SK-N-SH treated with all-trans-retinoic acid at 6 μM for 48 hours (cell line): ENCODE data around the gene TTC33.

Source experiments
- ATAC-seq: fragments of 200-7000 bp; cut with Tn5 transposase; 3 replicates; pipeline ENCODE4 v1.9.1; 2020; ENCODE audit warnings: mild to moderate bottlenecking, moderate library complexity
- ARNTL ChIP-seq: fragments of 450-650 bp; formaldehyde crosslinking; IDR thresholded peaks from 2 replicates; pipeline ENCODE4 v1.5.0; 2020; ENCODE audit warnings: low read depth, mild to moderate bottlenecking, moderate library complexity, borderline replicate concordance
- BACH2 ChIP-seq: fragments of 250-450 bp; sonication (Bioruptor Pico); IDR thresholded peaks from 2 replicates; pipeline ENCODE4 v1.9.0; 2021; ENCODE audit warnings: mild to moderate bottlenecking, borderline replicate concordance
- CSDC2 ChIP-seq: fragments of 250-450 bp; sonication (Bioruptor Pico); IDR thresholded peaks from 2 replicates; pipeline ENCODE4 v1.5.0; 2020; ENCODE audit warnings: mild to moderate bottlenecking, moderate library complexity
- CSRNP3 ChIP-seq: fragments of 250-450 bp; sonication (Bioruptor Pico); IDR thresholded peaks from 2 replicates; pipeline ENCODE4 v1.5.1; 2021; ENCODE audit warnings: mild to moderate bottlenecking, moderate library complexity
- ESRRG ChIP-seq: fragments of 250-450 bp; sonication (Bioruptor Pico); IDR thresholded peaks from 2 replicates; pipeline ENCODE4 v1.6.1; 2021; ENCODE audit warnings: mild to moderate bottlenecking
- GLIS3 ChIP-seq: fragments of 250-450 bp; sonication (Bioruptor Pico); IDR thresholded peaks from 2 replicates; pipeline ENCODE4 v1.5.0; 2020; ENCODE audit warnings: mild to moderate bottlenecking, moderate library complexity
- ISL1 ChIP-seq: fragments of 250-450 bp; sonication (Bioruptor Pico); IDR thresholded peaks from 2 replicates; pipeline ENCODE4 v2.1.2; 2022; ENCODE audit warnings: mild to moderate bottlenecking, moderate library complexity
- OSR1 ChIP-seq: fragments of 250-450 bp; sonication (Bioruptor Pico); IDR thresholded peaks from 2 replicates; pipeline ENCODE4 v1.8.0; 2022; ENCODE audit warnings: moderate library complexity, mild to moderate bottlenecking, inconsistent platforms
- PATZ1 ChIP-seq: fragments of 250-450 bp; sonication (Bioruptor Pico); IDR thresholded peaks from 2 replicates; pipeline ENCODE4 v1.8.0; 2020; ENCODE audit warnings: mild to moderate bottlenecking, moderate library complexity, borderline replicate concordance
- POU6F1 ChIP-seq: fragments of 250-450 bp; sonication (Bioruptor Pico); IDR thresholded peaks from 2 replicates; pipeline ENCODE4 v1.8.0; 2021; ENCODE audit warnings: low read depth, mild to moderate bottlenecking, moderate library complexity, borderline replicate concordance
- PPARA ChIP-seq: fragments of 250-450 bp; sonication (Bioruptor Pico); IDR thresholded peaks from 2 replicates; pipeline ENCODE4 v1.5.0; 2020; ENCODE audit warnings: mild to moderate bottlenecking, borderline replicate concordance
- RARB ChIP-seq: fragments of 250-450 bp; sonication (Bioruptor Pico); IDR thresholded peaks from 2 replicates; pipeline ENCODE4 v1.8.0; 2021; ENCODE audit warnings: mild to moderate bottlenecking, moderate library complexity
- SNAI2 ChIP-seq: fragments of 250-450 bp; sonication (Bioruptor Pico); IDR thresholded peaks from 2 replicates; pipeline ENCODE4 v1.5.0; 2020; ENCODE audit warnings: mild to moderate bottlenecking, moderate library complexity
- TSHZ2 ChIP-seq: fragments of 250-450 bp; sonication (Bioruptor Pico); IDR thresholded peaks from 2 replicates; pipeline ENCODE4 v1.5.0; 2020; ENCODE audit warnings: mild to moderate bottlenecking, moderate library complexity
- ZC3H10 ChIP-seq: fragments of 250-450 bp; sonication (Bioruptor Pico); IDR thresholded peaks from 2 replicates; pipeline ENCODE4 v1.5.1; 2021; ENCODE audit warnings: mild to moderate bottlenecking, moderate library complexity
- ZFP3 ChIP-seq: fragments of 250-450 bp; sonication (Bioruptor Pico); IDR thresholded peaks from 2 replicates; pipeline ENCODE4 v1.5.0; 2020; ENCODE audit warnings: mild to moderate bottlenecking, moderate library complexity
- ZFP30 ChIP-seq: fragments of 450-650 bp; formaldehyde crosslinking; IDR thresholded peaks from 2 replicates; pipeline ENCODE4 v1.5.0; 2022; ENCODE audit warnings: mild to moderate bottlenecking, moderate library complexity
- ZNF565 ChIP-seq: fragments of 450-650 bp; formaldehyde crosslinking; conservative IDR thresholded peaks from 2 replicates; pipeline ENCODE4 v1.5.0; 2020; ENCODE audit warnings: low read depth, mild to moderate bottlenecking, moderate library complexity
- ZNF70 ChIP-seq: fragments of 450-650 bp; formaldehyde crosslinking; IDR thresholded peaks from 2 replicates; pipeline ENCODE4 v1.5.0; 2020; ENCODE audit warnings: mild to moderate bottlenecking, moderate library complexity
- ZNF8 ChIP-seq: fragments of 450-650 bp; formaldehyde crosslinking; IDR thresholded peaks from 2 replicates; pipeline ENCODE4 v1.5.0; 2020; ENCODE audit warnings: mild to moderate bottlenecking, moderate library complexity

The TTC33 gene

GRCh38 chr5:40623480-40624420 is 132.0 kb downstream of the TTC33 start:
- TF ChIP-seq ISL1 (CRISPR knock-in tag) (no peak), GLIS3 (CRISPR knock-in tag) (no peak), PATZ1 (CRISPR knock-in tag) (no peak), RARB (CRISPR knock-in tag) (no peak), BACH2 (CRISPR knock-in tag) (no peak), ZC3H10 (CRISPR knock-in tag) (no peak), ZFP3 (CRISPR knock-in tag) (no peak), ARNTL (CRISPR knock-in tag) (no peak), ZFP30 (no peak)
- ATAC-seq: no peak

- TF ChIP-seq ZNF8 (CRISPR knock-in tag) (no peak), CSRNP3 (CRISPR knock-in tag) (no peak), ZNF565 (CRISPR knock-in tag) (no peak), ZFP30 (no peak), SNAI2 (CRISPR knock-in tag) (no peak), POU6F1 (CRISPR knock-in tag) (no peak), OSR1 (no peak)
- TF ChIP-seq, all 23 proteins: peak for 0
- no peak for ATAC-seq
Observed at GRCh38 chr5:40622463-40623252, 133.1 kb downstream of the TTC33 start.

GRCh38 chr5:40619421-40619820 is 136.3 kb downstream of the TTC33 start:
- TF ChIP-seq SNAI2 (CRISPR knock-in tag): no peak
- TF ChIP-seq POU6F1 (CRISPR knock-in tag): no peak
- ATAC-seq: no peak

- no peak for ATAC-seq
- TF ChIP-seq TSHZ2: no peak
- TF ChIP-seq PATZ1 (CRISPR knock-in tag): no peak
- TF ChIP-seq ZFP30: no peak
- no peak for TF ChIP-seq RARB (CRISPR knock-in tag)
- no peak for TF ChIP-seq ZNF565 (CRISPR knock-in tag)
- no peak for TF ChIP-seq ZNF70 (CRISPR knock-in tag)
- TF ChIP-seq ESRRG: no peak
- no peak for TF ChIP-seq PPARA
- TF ChIP-seq POU6F1 (CRISPR knock-in tag): no peak
- TF ChIP-seq ZFP3 (CRISPR knock-in tag): no peak
- no peak for TF ChIP-seq CSDC2
- TF ChIP-seq OSR1: no peak
Observed at GRCh38 chr5:40618926-40619325, 136.8 kb downstream of the TTC33 start.
